Esophagus muscularis mucosa (tissue), 4 donors: Measurements from ENCODE around the gene GDA. TPM values are rescaled to one million over a fixed set of nuclear protein-coding genes. Genes with fewer than 3 reads are reported as not detected.

Experiments used
- DNase-seq: peaks from one replicate; pipeline ENCODE4 v3.0.0-alpha.2; 2017; ENCODE audit errors: extremely low spot score
- H3K27ac ChIP-seq, 4 donors: fragments of 200-600 bp; sonication (generic); replicated peaks in 1 of 4; 1 replicate in 3 of 4; 2 replicates in 1 of 4; pipeline ENCODE4 v1.5.1; 2016 to 2019; ENCODE audit warnings: mild to moderate bottlenecking in 1 of 4
- H3K27me3 ChIP-seq, 4 donors: fragments of 200-600 bp; sonication (generic); one replicate each; pipeline versions ENCODE4 v1.5.1 to v1.6.0; 2016 to 2019
- H3K36me3 ChIP-seq, 4 donors: fragments of 200-600 bp; sonication (generic); one replicate each; pipeline ENCODE4 v1.5.1; 2016 to 2019
- H3K4me1 ChIP-seq, 4 donors: fragments of 200-600 bp; sonication (generic); one replicate each; pipeline ENCODE4 v1.5.1; 2016 to 2019
- H3K4me3 ChIP-seq, 4 donors: fragments of 200-600 bp; sonication (generic); 1 replicate in 2 of 4; 2 replicates in 2 of 4; pipeline ENCODE4 v1.5.1; 2016 to 2019; ENCODE audit warnings: mild to moderate bottlenecking in 4 of 4, moderate library complexity in 1 of 4
- H3K9me3 ChIP-seq, 4 donors: fragments of 200-600 bp; sonication (generic); 1 replicate in 3 of 4; 2 replicates in 1 of 4; pipeline ENCODE4 v1.5.1; 2016 to 2019
- EP300 ChIP-seq: sonication (generic); formaldehyde crosslinking; IDR thresholded peaks from one replicate; pipeline ENCODE4 v1.6.1; 2017; ENCODE audit warnings: antibody characterized with exemption
- POLR2A ChIP-seq: fragments of 450-650 bp; IDR thresholded peaks from one replicate; pipeline ENCODE4 v1.6.1; 2017; ENCODE audit warnings: antibody characterized with exemption, moderate library complexity, mild to moderate bottlenecking, low read depth
- POLR2AphosphoS5 ChIP-seq, 2 donors: sonication (generic); formaldehyde crosslinking; IDR thresholded peaks; one replicate each; pipeline ENCODE4 v1.6.1; 2017; ENCODE audit warnings: antibody characterized with exemption in 2 of 2
- WGBS: methylation state at CpG from one replicate; pipeline ENCODE4 v1.1.5; 2018; 5-methylcytosine and 5-hydroxymethylcytosine counted together
- intact Hi-C: fragments of 100-400 bp; cut with DNase I; formaldehyde crosslinking; loops from one replicate; pipeline ENCODE4 v1.15.1; 2023
- total RNA-seq, 4 donors: library from RNA; depleted of rRNA; stranded (reverse); fragments of >200 nt; gene quantifications; one replicate each; pipeline versions ENCODE4 v1.1.0 to v1.2.1, GENCODE V29; 2016
- TF ChIP-seq, protein P1 (sequence below), 3 experiments: fragments of 200-600 bp in 2 of 3; fragments of 450-650 bp in 1 of 3; sonication (generic) in 2 of 3; IDR thresholded peaks; one replicate each; pipeline ENCODE4 v1.5.1; 2017 to 2019; ENCODE audit warnings: antibody characterized with exemption in 3 of 3, mild to moderate bottlenecking in 2 of 3, moderate library complexity in 1 of 3

The GDA gene
- total RNA-seq, 4 donors from 2014 or later, result not detected

DNA sequence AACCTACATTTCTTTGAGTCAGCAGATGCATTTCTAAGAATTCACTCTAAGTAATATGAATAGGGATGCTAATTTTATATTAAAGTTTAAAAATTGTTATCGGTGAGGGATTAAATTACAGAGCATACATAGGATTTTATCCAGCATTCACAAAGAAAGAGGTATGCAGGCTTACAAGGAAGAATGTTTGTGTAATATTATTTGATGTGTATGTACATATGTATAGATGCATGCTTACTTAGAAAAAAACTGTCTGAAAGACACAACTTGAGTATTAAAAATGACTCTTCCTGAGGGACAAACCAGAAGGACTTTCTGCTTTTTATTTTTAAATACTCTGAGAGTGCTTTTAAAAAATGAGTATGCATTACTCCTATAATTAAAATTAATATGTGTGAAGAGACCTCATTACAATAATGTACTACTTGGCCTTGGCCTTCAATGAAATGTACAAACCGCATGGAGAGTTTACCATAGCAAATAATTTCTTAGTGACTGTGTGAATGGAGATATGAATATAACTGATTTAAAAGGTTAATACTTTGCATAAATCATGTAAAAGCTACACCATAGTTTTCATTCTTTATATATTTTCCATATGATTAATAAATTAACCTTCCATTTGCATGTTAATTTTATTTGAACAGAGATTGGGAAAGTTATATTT lies 77.0 kb downstream of the GDA start:
- TF ChIP-seq EP300 (no peak), POLR2A (no peak), POLR2AphosphoS5 (IDR thresholded peaks at IDR 0.05) (no peak)
- TF ChIP-seq, protein P1, sequence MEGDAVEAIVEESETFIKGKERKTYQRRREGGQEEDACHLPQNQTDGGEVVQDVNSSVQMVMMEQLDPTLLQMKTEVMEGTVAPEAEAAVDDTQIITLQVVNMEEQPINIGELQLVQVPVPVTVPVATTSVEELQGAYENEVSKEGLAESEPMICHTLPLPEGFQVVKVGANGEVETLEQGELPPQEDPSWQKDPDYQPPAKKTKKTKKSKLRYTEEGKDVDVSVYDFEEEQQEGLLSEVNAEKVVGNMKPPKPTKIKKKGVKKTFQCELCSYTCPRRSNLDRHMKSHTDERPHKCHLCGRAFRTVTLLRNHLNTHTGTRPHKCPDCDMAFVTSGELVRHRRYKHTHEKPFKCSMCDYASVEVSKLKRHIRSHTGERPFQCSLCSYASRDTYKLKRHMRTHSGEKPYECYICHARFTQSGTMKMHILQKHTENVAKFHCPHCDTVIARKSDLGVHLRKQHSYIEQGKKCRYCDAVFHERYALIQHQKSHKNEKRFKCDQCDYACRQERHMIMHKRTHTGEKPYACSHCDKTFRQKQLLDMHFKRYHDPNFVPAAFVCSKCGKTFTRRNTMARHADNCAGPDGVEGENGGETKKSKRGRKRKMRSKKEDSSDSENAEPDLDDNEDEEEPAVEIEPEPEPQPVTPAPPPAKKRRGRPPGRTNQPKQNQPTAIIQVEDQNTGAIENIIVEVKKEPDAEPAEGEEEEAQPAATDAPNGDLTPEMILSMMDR (IDR thresholded peaks at IDR 0.05), result no peak
- Histone ChIP-seq H3K27me3 (no peaks in the 10 kb centered on the region), H3K27ac (no peak overlapping the region), H3K36me3 (no peaks in the 10 kb centered on the region), H3K4me3 (no peak overlapping the region), H3K4me1 (no peaks in the 10 kb centered on the region), H3K9me3 (no peaks in the 10 kb centered on the region)
- no peak for DNase-seq
- WGBS, result 93% methylated on average over 2 of the region's 2 CpGs
- intact Hi-C loops, result no loop called here

DNA sequence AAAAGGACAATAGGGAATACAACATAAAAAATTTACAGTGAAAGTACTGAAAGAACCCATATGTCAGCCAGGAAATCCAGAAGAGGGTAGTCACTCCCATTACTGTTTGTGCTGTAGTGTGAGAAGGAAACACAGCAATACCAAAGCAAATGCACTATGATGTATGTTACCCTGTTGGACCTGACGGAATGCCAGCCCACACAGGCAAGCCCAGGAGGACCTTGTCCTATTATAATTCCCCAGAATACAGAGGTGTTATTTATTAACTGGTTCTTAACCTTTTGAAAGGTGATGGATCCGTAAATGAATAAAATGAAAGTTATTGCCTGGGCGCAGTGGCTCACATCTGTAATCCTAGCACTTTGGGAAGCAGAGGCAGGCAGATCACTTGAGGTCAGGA lies 79.0 kb downstream of the GDA start:
- TF ChIP-seq POLR2A, result no peak
- TF ChIP-seq POLR2AphosphoS5 (IDR thresholded peaks at IDR 0.05), result no peak
- TF ChIP-seq, protein P1 (IDR thresholded peaks at IDR 0.05), result no peak
- no peak for TF ChIP-seq EP300
- WGBS, result 78% methylated on average over 3 of the region's 3 CpGs
- H3K27ac ChIP-seq, result no peak overlapping the region
- no peaks in the 10 kb centered on the region for H3K9me3 ChIP-seq
- H3K4me3 ChIP-seq, result no peak overlapping the region
- no peaks in the 10 kb centered on the region for H3K27me3 ChIP-seq
- no peaks in the 10 kb centered on the region for H3K36me3 ChIP-seq
- intact Hi-C loops, result no loop called here
- DNase-seq, result no peak
- H3K4me1 ChIP-seq, result no peaks in the 10 kb centered on the region

DNA sequence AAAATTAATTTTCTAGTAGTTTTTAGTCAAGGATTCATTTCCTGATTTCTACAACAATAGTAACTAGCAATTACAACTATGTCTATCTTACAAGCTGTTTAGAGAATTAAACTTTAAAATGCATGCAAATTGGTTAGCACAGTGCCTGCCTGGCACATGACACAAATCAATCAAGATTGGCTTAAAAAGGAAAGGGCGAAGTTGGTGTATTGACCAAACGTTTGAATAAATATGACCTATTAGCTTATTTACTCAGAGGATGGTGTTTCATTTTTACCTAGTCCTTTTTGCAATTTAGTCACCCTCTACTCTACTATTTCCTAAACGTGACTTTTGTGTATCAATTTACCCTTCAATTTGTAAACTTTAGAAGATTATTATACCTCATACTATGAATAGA lies 83.5 kb downstream of the GDA start:
- Histone ChIP-seq H3K27me3 (no peaks in the 10 kb centered on the region), H3K36me3 (no peaks in the 10 kb centered on the region), H3K4me3 (no peak overlapping the region), H3K9me3 (no peaks in the 10 kb centered on the region), H3K27ac (no peak overlapping the region), H3K4me1 (no peaks in the 10 kb centered on the region)
- 71% methylated on average over 3 of the region's 3 CpGs for WGBS
- no peak for TF ChIP-seq POLR2A
- TF ChIP-seq, protein P1 (IDR thresholded peaks at IDR 0.05), result no peak
- TF ChIP-seq EP300, result no peak
- TF ChIP-seq POLR2AphosphoS5 (IDR thresholded peaks at IDR 0.05), result no peak
- DNase-seq, result no peak
- intact Hi-C loops, result no loop called here

DNA sequence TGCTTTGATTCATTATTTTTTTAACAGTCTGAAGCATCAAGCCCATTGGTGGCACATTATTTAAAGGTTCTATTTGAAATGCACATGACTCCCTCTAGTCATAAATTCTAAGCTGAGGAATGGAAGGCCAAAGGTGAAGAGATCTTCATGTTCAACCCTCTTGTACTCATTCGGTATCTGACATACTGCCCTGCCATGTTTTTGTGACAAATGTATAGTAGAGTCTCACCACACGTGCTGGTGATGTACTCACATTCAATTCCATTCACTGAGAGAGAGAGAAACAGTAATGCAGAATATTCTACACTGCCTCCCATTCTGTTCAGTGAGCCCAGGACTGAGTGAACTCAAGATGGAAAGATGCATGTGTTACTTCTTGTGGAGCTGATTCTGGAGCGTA lies 98.3 kb downstream of the GDA start:
- Histone ChIP-seq H3K4me3 (no peak overlapping the region), H3K27me3 (peaks cover 0 to 4% (median 0%) of the 10 kb centered on the region in 4 donors), H3K9me3 (no peaks in the 10 kb centered on the region), H3K4me1 (no peaks in the 10 kb centered on the region), H3K27ac (no peak overlapping the region), H3K36me3 (no peaks in the 10 kb centered on the region)
- WGBS, result 75% methylated on average over 3 of the region's 3 CpGs
- intact Hi-C loops, result no loop called here
- TF ChIP-seq POLR2A, result no peak
- TF ChIP-seq, protein P1 (IDR thresholded peaks at IDR 0.05), result no peak
- no peak for TF ChIP-seq POLR2AphosphoS5 (IDR thresholded peaks at IDR 0.05)
- no peak for TF ChIP-seq EP300
- no peak for DNase-seq

DNA sequence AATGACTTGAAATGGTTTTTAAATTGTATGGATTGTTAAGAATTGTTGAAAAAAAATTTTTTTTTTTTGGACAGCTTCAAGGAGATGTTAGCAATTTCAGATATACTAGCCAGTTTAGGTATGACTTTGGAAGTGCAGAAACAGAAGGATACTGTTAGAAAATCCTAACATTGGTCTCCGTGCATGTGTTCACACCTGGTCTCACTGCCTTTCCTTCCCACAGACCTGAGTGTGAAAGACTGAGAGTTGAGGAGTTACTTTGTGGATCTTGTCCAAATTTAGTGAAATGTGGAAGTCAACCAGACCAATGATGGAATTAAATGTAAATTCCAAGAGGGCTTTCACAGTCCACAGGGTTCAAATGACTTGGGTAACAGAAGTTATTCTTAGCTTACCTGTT lies 102.3 kb downstream of the GDA start:
- Histone ChIP-seq H3K27ac (no peak overlapping the region), H3K9me3 (no peaks in the 10 kb centered on the region), H3K27me3 (peaks cover 0 to 5% (median 0%) of the 10 kb centered on the region in 4 donors), H3K4me3 (no peak overlapping the region), H3K4me1 (no peaks in the 10 kb centered on the region), H3K36me3 (no peaks in the 10 kb centered on the region)
- TF ChIP-seq, protein P1 (IDR thresholded peaks at IDR 0.05), result no peak
- 73% methylated on average over 1 of the region's 1 CpG for WGBS
- intact Hi-C loops, result no loop called here
- no peak for DNase-seq
